ENCODE results near the gene MCTP1.

GRCh38 chr5:94715768-94716167, 569.1 kb downstream of the MCTP1 start:
- TF ChIP-seq SMARCA5 (IDR thresholded peaks at IDR 0.05) (no peak), BCL3 (IDR thresholded peaks at IDR 0.05; ENCODE audit: borderline replicate concordance, insufficient read depth, low read depth, low read length, poor library complexity, severe bottlenecking) (no peak), HDAC6 (IDR thresholded peaks at IDR 0.05; ENCODE audit: unreplicated experiment) (no peak), CEBPB (IDR thresholded peaks at IDR 0.05; ENCODE audit: borderline replicate concordance in 1 of 2, low read depth in 2 of 2, low read length in 2 of 2) (no peak), RAD21 (IDR thresholded peaks at IDR 0.05; ENCODE audit: insufficient read depth, low read depth, low read length) (no peak), ZNF592 (IDR thresholded peaks at IDR 0.05) (no peak), POLR2A (IDR thresholded peaks at IDR 0.05; ENCODE audit: low read depth, low read length) (no peak)

Data from GM12878 (cell line).